Fibroblast of pulmonary artery (primary cell): ENCODE data around the gene RALB.

Experiments used
- DNase-seq: peaks from one replicate; pipeline ENCODE4 v3.0.0-alpha.2; 2010; ENCODE audit warnings: low read depth
- H3K4me3 ChIP-seq: replicated peaks from 2 replicates; pipeline ENCODE4 v1.5.1; 2011; ENCODE audit warnings: low read depth, mild to moderate bottlenecking, control low read depth, low read length, moderate library complexity
- CTCF ChIP-seq: IDR thresholded peaks from 2 replicates; pipeline ENCODE4 v1.5.1; 2011; ENCODE audit warnings: mild to moderate bottlenecking, control low read depth, low read length, inconsistent platforms; ENCODE audit errors: missing control alignments

RALB gene

GRCh38 chr2:120300385-120300784 is 47.7 kb downstream of the RALB start:
- no peak for DNase-seq
- no peak for TF ChIP-seq CTCF
- H3K4me3 ChIP-seq, result no peak overlapping the region

GRCh38 chr2:120301284-120301683 is 48.6 kb downstream of the RALB start:
- no peak overlapping the region for H3K4me3 ChIP-seq
- DNase-seq, result no peak
- TF ChIP-seq CTCF, result no peak

- TF ChIP-seq CTCF, result no peak
- no peak overlapping the region for H3K4me3 ChIP-seq
- DNase-seq, result no peak
Measured at GRCh38 chr2:120302301-120302700, 49.6 kb downstream of the RALB start.

DNA sequence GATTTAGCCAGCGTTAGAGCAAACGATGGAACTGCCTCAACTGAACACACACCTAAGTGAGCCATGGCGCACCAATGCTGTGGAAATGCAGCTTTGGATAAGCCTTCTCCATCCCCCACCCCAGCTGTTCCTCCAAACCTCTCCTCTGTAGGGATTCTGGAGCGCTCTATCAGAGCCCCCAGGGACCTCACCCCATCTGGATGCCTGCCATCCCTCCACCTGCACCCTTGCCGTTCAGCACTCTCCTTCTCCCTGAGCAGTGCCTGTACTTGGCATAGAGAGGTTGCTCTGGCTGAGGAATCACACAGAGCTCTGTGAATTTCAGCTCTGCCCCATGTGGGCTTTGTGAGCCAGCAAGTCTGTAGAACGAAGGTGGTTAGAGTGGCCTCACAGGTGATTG is 50.5 kb downstream of the RALB start:
- TF ChIP-seq CTCF, result no peak
- no peak overlapping the region for H3K4me3 ChIP-seq
- DNase-seq, result no peak

- DNase-seq, result peak; percentile 36
Measured at GRCh38 chr2:120305296-120305695, 52.6 kb downstream of the RALB start.

GRCh38 chr2:120305937-120306490 is 53.4 kb downstream of the RALB start:
- no peak for DNase-seq
- TF ChIP-seq CTCF, result no peak
- H3K4me3 ChIP-seq, result no peak overlapping the region

More at GRCh38 chr2:120305296-120305695, 52.6 kb downstream of the RALB start:
- TF ChIP-seq CTCF, result peak; percentile 45
- no peak overlapping the region for H3K4me3 ChIP-seq

- no peak for TF ChIP-seq CTCF
- H3K4me3 ChIP-seq, result no peak overlapping the region
- no peak for DNase-seq
Measured at GRCh38 chr2:120307482-120307881, 54.8 kb downstream of the RALB start.
